PFSK-1 (cell line): ENCODE results near the gene VPS13D.

Source experiments
- FOXP2 ChIP-seq: optimal IDR thresholded peaks from 2 replicates; pipeline ENCODE3; 2011; ENCODE audit warnings: borderline replicate concordance, control low read depth, inconsistent platforms; ENCODE audit not compliant: insufficient read depth; ENCODE audit errors: extremely low read length, extremely low read depth
- POLR2AphosphoS5 ChIP-seq: IDR thresholded peaks from 2 replicates; pipeline ENCODE4 v1.6.1; 2012; ENCODE audit warnings: low read depth, mild to moderate bottlenecking, control low read depth, low read length, moderate library complexity
- SIN3A ChIP-seq: IDR thresholded peaks from 2 replicates; pipeline ENCODE4 v1.6.1; 2012; ENCODE audit warnings: mild to moderate bottlenecking, low read length, moderate library complexity, borderline replicate concordance; ENCODE audit not compliant: insufficient read depth
- TAF1 ChIP-seq: IDR thresholded peaks from 2 replicates; pipeline ENCODE4 v1.6.1; 2012; ENCODE audit warnings: low read length, control low read depth, borderline replicate concordance; ENCODE audit not compliant: insufficient read depth
- TF ChIP-seq, protein P1 (sequence below), 2 experiments: IDR thresholded peaks; 2 replicates each; pipeline versions ENCODE4 v1.6.1 to v1.8.0; 2011 to 2012; ENCODE audit warnings: low read depth in 2 of 2, low read length in 2 of 2, control low read depth in 1 of 2, inconsistent platforms in 1 of 2, mild to moderate bottlenecking in 1 of 2, moderate library complexity in 1 of 2; ENCODE audit not compliant: insufficient read depth in 1 of 2

The VPS13D gene

DNA sequence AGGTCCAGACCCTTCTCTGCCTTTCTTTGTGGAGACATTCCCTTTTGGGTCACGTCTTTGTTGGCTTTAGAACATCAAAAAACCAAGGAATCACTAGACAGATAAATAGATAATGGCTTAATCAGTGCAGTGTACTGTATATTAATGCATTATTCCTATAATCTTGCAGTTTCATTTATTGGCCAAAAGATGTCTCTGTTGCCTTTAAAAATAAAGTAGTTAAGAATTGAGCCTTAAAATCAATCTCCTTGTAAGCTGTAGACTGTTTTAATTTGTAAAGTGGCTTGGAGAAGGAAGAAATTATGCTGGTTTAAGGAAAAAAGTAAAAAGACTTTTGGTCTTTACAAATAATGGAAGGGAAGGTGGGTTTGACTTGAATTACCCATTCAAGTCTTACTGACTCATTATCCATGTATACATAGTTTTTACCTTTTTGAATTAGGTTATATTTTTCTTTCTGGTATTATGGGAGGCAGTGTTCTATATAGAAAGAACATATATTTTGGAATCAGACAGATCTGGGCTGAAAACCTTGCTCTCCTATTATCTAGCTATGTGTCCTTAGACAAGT lies 84.6 kb downstream of the VPS13D start:
- TF ChIP-seq, protein P1, sequence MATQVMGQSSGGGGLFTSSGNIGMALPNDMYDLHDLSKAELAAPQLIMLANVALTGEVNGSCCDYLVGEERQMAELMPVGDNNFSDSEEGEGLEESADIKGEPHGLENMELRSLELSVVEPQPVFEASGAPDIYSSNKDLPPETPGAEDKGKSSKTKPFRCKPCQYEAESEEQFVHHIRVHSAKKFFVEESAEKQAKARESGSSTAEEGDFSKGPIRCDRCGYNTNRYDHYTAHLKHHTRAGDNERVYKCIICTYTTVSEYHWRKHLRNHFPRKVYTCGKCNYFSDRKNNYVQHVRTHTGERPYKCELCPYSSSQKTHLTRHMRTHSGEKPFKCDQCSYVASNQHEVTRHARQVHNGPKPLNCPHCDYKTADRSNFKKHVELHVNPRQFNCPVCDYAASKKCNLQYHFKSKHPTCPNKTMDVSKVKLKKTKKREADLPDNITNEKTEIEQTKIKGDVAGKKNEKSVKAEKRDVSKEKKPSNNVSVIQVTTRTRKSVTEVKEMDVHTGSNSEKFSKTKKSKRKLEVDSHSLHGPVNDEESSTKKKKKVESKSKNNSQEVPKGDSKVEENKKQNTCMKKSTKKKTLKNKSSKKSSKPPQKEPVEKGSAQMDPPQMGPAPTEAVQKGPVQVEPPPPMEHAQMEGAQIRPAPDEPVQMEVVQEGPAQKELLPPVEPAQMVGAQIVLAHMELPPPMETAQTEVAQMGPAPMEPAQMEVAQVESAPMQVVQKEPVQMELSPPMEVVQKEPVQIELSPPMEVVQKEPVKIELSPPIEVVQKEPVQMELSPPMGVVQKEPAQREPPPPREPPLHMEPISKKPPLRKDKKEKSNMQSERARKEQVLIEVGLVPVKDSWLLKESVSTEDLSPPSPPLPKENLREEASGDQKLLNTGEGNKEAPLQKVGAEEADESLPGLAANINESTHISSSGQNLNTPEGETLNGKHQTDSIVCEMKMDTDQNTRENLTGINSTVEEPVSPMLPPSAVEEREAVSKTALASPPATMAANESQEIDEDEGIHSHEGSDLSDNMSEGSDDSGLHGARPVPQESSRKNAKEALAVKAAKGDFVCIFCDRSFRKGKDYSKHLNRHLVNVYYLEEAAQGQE (IDR thresholded peaks at IDR 0.05; ENCODE audit: insufficient read depth in 1 of 2, low read depth in 2 of 2, low read length in 2 of 2), result no peak
- no peak for TF ChIP-seq FOXP2
- TF ChIP-seq SIN3A, result no peak
- no peak for TF ChIP-seq POLR2AphosphoS5
- no peak for TF ChIP-seq TAF1

DNA sequence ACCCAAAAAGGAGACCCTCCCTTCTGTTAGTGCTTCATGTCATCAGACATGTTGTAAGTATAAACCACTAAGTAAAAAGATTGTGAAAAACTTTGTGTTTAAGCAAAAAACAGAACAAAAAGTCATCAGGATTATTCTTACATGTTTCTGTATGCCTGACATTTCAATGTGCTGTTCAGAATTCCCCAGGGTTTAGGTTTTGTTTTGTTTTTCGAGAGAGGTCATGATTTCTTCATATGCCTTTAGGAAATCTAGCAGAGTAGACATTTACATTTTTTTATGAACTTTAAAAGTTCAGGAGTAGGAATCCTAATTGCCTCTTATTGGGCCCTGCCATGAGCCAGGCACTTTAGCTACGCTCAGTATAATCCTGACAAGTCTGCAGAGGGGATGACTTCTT lies 85.3 kb downstream of the VPS13D start:
- TF ChIP-seq FOXP2 (no peak), POLR2AphosphoS5 (no peak), SIN3A (no peak), TAF1 (no peak)
- TF ChIP-seq, protein P1 (IDR thresholded peaks at IDR 0.05; ENCODE audit: insufficient read depth in 1 of 2, low read depth in 2 of 2, low read length in 2 of 2), result no peak

DNA sequence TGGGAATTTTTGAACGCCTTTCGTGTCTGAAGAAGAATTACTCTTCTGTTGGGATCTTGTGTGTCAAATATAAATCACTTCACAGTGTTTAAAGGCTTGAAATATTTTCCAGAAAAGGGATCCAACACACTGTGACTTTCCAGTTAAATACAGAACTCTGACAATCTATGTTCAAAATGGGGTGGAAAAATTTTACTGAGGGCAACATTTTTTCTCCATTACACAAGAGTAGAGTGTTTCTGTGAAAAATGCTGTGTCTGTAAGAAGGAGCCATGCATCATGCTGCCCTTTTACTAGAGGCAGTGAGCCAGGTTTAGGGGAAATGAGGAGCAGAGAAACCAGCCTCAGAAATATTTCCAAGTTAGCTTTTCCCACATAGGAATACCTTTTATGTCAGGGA lies 86.5 kb downstream of the VPS13D start:
- TF ChIP-seq FOXP2 (no peak), POLR2AphosphoS5 (no peak), SIN3A (no peak), TAF1 (no peak)
- TF ChIP-seq, protein P1 (IDR thresholded peaks at IDR 0.05; ENCODE audit: insufficient read depth in 1 of 2, low read depth in 2 of 2, low read length in 2 of 2), result no peak

GRCh38 chr1:12320486-12320885 lies 90.7 kb downstream of the VPS13D start:
- TF ChIP-seq, protein P1 (IDR thresholded peaks at IDR 0.05; ENCODE audit: insufficient read depth in 1 of 2, low read depth in 2 of 2, low read length in 2 of 2), result no peak
- TF ChIP-seq FOXP2 (no peak), POLR2AphosphoS5 (no peak), SIN3A (no peak), TAF1 (no peak)
